GM21737 (cell line): ENCODE results near the gene ZBTB9.
A peak's percentile ranks its signal among the peaks of the same experiment; 100 is the strongest.

ENCODE experiments used
- ATAC-seq: cut with Tn5 transposase; IDR thresholded peaks from one replicate; pipeline ENCODE4 v1.9.1; 2021; ENCODE audit warnings: mild to moderate bottlenecking, moderate library complexity; ENCODE audit not compliant: unreplicated experiment

ZBTB9 gene, protein sequence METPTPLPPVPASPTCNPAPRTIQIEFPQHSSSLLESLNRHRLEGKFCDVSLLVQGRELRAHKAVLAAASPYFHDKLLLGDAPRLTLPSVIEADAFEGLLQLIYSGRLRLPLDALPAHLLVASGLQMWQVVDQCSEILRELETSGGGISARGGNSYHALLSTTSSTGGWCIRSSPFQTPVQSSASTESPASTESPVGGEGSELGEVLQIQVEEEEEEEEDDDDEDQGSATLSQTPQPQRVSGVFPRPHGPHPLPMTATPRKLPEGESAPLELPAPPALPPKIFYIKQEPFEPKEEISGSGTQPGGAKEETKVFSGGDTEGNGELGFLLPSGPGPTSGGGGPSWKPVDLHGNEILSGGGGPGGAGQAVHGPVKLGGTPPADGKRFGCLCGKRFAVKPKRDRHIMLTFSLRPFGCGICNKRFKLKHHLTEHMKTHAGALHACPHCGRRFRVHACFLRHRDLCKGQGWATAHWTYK

DNA sequence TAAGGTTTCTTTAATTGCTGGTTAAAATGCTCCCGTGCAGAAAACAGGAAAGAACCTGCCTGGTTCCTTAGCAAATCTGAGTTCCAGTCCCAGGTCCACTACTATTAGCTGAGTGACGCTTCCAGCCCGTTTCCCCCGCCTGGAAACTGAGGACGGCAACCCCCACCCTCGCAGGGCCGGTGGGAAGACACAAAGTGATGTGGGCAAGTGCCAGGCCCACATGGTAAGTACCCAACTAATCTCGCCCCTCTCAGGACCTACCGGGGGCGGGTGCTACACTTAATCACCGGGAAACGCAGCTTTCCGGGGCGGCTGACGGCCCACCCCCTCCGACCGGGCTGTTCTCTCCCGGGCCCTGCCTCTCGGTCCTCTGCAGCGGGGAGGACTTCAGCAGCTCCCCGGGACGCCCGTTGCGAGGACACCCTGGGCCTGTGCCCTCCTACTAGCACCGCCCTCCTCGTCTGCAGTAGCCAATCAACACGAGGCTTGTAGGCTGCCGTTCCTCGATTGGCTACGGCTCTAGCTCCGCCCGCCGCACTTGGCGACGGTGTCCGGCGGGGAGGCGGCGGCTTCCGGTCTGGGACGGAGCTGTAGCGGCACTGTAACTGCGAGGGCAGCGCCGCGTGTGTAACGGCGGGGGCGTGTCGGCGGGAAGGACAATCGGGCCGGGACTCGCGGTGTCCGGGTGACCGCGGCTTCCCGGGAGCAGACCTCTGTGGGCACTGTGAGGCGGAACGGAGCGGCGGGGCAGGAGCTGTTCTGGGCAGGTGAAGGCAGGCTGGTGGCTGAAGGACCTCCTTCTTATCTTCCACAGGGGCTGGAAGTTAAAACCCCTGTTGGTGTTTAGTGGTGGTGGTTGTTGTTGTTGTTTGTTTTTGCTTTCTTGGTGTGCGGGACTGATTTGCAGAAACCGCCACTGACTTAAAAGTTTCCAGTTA, at the start of gene ZBTB9:
TSS of gene ZBTB9 (plus strand) at position 568 of the 938 bp plus-strand sequence. CDS start 525 bp downstream, outside the sequence.
- peak; percentile 98 for ATAC-seq

DNA sequence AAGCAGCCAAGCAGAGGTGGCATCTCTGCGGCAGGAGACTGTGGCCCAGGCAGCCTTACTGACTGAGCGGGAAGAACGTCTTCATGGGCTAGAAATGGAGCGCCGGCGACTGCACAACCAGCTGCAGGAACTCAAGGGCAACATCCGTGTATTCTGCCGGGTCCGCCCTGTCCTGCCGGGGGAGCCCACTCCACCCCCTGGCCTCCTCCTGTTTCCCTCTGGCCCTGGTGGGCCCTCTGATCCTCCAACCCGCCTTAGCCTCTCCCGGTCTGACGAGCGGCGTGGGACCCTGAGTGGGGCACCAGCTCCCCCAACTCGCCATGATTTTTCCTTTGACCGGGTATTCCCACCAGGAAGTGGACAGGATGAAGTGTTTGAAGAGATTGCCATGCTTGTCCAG, 49.5 kb upstream of the ZBTB9 start:
- ATAC-seq: no peak

DNA sequence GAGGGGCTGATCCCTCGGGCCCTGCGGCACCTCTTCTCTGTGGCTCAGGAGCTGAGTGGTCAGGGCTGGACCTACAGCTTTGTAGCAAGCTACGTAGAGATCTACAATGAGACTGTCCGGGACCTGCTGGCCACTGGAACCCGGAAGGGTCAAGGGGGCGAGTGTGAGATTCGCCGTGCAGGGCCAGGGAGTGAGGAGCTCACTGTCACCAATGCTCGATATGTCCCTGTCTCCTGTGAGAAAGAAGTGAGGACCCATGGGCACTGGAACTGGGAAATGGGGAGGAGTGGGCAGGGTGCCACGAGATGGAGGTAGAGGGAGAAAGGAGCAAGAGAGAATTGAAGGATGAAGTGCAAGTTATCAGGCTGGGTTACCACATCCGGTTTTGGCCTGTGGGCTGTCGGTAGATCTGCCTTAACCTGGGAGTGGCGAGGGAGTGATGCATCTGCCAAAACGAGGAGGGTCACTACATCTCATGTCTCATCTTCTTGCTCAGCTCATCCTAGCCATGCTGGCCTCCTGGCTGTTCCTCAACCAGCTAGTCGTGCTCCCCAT, 48.9 kb upstream of the ZBTB9 start:
- no peak for ATAC-seq

DNA sequence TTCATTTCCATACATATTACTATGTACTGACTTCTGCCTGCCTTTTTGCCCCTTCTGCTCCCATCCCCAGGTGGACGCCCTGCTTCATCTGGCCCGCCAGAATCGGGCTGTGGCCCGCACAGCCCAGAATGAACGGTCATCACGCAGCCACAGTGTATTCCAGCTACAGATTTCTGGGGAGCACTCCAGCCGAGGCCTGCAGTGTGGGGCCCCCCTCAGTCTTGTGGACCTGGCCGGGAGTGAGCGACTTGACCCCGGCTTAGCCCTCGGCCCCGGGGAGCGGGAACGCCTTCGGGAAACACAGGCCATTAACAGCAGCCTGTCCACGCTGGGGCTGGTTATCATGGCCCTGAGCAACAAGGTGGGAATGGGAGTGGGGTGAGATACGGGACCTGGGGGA, 48.2 kb upstream of the ZBTB9 start:
- no peak for ATAC-seq

DNA sequence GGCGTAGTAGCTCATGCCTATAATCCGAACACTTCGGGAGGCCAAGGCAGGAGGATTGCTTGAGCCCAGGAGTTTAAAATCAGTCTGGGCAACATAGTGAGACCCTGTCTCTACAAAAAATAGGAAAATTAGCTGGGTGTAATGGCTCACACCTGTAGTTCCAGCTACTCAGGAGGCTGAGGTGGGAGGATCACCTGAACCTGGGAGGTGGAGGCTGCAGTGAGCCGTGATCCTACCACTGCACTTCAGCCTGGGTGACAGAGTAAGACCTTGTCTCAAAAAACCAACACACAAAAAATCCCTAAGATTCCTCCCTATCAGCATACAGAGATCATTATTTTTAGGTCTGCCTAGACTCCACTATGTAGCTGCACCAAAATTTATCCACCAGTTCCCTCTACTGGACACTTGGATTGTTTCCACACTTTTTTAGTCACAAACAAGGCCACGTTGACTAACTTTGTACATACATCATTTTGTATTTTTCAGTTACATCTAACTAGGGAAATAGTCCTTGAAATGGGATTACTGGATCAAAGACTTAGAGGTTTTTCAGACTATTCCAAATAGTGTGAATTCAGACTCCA, 47.2 kb upstream of the ZBTB9 start:
- no peak for ATAC-seq

DNA sequence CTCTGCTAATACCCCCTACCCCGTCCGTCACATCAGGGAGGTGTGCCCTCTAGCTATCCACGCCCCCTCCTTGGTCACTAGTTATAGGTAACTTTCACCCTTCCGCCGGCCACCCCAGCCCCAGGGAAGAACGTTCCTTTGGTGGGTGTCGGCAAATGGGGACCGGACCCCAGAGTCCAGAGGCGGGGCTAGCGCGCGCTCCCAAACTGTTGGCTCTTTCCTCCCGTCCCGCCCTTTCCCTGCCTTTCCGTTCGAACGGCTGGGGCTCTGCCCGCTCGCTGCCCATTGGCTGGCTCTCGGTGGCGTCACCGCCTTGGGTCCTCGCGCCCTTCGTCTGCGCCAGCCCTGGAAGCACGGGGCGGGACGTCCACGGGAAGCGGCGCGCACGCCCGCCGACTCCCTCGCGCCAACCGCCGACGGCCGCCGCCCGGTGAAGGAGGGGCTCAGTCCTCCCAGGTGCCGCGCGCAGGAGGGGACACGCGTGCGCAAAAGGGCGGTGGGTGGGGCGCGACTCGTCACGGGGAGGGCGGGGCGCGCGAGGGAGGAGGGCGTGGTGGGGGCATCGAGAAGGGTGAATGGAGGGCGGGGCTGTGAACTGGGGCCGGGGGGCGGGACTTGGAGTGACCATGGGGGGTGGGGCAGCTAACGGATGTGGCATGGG, 44.2 kb upstream of the ZBTB9 start:
- peak; percentile 70 for ATAC-seq

DNA sequence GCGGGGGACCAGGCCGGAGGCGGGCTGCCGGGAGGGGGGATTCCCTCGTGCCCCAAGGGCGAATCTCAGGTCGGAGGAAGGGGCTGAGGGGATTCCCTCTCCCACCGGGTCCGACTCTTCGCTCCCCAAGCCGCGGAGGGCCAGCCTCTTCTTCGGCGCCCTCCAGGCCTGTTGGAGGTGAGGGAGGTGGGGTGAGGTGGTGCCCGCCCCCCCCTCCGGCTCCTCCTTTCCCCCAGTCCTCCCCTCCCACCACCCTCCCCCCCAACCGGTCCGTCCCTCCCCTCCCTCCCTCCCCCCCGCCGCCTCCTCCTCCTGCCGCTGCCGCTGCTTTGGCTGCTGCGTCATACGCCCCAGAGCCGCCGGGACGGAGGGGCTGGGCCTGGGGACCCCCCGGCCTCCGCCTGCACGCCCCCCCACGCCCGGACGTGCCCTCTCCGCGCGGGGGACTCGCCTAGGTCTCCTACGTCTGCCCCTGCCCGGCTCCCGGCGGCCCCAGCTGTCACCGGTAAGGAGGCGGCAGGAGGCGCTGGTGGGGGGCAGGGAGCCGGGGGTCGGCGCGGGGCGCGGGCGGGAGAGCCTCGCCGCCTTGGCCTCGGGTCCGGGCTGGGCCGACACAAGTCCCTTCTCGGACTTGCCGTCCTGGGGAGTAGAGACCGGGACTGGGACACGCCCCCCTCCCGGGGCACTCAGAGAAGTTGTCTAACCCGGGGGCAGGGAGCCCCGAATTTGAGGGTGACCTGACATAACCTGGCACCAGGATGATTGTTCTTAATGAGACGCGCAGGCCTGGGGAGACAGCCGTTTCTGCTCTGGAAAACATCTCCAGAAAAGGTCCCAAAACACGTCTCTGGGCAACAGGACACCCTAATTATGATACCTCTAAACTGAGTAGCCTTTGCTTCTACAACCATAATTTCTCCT, 43.4 kb upstream of the ZBTB9 start, which contains the start of gene PHF1:
TSS of gene PHF1 (plus strand) at position 304 of the 921 bp plus-strand sequence. CDS start 1,250 bp downstream, outside the sequence.
- ATAC-seq: peak; percentile 27

DNA sequence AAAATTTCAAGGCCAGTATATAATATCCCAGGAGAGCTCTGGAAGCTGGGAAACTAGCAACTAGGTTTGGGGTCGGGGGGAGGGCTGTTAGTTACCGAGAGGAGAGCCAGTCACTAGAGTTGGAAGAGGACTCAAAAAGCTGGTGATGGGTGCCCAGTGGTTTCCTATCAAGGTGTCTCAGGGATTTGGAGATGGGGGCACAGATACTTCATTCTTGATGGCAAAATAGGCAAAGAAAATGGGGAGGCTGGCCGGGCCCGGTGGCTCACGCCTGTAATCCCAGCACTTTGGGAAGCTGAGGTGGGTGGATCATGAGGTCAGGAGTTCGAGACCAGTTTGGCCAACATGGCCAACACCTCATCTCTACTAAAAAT, 42.8 kb upstream of the ZBTB9 start:
- no peak for ATAC-seq

DNA sequence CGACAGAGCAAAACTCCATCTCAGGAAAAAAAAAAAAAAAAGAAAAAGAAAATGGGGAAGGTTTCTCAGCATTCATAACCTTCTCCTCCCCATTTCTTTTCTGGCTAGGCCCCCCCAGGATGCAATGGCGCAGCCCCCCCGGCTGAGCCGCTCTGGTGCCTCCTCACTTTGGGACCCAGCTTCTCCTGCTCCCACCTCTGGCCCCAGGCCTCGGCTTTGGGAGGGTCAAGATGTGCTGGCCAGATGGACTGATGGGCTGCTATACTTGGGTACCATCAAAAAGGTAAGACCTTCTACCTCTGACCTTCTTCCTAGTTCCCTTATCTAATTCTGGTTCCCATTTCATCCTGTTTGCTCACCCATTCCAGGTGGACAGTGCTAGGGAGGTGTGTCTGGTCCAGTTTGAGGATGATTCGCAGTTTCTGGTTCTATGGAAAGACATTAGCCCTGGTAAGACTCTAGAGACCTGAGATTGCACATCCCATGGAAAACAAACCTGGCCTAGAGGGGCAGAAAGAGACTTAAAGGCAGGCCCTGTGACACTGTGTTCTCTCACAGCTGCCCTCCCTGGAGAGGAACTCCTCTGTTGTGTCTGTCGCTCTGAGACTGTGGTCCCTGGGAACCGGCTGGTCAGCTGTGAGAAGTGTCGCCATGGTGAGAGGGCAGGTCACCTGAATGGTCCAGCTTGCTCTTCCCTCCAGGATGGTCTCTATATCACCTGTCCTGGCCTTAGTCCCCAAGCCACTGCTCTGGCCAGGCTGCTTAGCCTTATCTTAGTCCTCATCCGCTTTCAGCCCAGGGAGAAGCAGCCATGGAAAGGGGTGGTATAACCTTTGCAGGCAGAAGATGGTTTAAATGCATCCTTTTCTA, 42.0 kb upstream of the ZBTB9 start:
- ATAC-seq: no peak

DNA sequence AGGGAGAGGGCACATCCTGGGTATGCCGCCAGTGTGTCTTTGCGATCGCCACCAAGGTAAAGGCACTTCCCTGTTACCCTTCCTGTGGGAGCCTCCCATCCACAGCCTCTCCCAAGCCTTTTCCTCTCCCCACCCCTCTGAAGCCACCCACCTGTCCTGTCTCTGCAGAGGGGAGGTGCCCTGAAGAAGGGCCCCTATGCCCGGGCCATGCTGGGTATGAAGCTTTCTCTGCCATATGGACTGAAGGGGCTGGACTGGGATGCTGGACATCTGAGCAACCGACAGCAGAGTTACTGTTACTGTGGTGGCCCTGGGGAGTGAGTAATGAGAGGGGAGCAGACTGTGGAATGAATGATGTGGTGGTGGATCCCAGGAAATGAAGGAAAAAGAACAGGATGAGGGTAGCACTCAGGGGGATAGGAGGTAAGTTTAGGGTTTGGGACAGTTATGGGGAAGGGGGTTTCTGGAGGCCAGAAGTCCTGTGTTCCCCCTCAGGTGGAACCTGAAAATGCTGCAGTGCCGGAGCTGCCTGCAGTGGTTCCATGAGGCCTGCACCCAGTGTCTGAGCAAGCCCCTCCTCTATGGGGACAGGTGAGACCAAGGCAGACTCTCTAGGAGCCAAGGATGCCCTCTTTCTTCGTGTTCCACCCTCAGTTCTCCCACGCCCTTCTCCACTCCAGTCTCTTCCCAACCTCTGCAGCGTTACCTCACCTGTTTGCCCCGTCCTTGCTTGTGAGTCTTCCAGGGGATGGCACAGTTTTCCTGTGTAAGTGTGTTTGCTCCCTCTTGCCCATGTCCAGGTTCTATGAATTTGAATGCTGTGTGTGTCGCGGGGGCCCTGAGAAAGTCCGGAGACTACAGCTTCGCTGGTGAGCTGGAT, 40.9 kb upstream of the ZBTB9 start:
- ATAC-seq: no peak

DNA sequence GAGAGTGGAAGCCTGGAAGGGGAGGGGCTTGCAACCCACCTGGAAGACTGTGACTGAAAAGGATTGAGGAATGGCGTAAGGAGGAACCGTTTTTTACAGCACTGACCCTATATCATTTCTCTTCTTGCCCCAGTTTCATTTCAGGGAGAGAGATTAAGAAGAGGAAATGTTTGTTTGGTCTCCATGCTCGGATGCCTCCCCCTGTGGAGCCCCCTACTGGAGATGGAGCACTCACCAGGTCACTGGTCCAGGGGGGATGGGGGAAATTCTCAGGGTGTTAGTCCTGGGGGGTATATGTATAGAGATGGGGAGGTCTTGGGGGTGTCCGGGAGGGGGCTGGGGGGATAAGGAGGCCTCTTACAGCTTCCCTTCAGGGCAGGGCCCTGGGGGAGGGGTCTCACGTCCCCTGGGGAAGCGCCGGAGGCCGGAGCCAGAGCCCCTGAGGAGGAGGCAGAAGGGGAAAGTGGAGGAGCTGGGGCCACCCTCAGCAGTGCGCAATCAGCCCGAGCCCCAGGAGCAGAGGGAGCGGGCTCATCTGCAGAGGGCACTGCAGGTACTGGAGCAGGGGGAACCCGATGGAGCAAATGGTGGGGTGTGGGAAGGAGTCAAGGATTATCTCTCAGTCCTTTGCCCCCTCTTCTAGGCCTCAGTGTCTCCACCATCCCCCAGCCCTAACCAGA, 39.6 kb upstream of the ZBTB9 start:
- no peak for ATAC-seq

DNA sequence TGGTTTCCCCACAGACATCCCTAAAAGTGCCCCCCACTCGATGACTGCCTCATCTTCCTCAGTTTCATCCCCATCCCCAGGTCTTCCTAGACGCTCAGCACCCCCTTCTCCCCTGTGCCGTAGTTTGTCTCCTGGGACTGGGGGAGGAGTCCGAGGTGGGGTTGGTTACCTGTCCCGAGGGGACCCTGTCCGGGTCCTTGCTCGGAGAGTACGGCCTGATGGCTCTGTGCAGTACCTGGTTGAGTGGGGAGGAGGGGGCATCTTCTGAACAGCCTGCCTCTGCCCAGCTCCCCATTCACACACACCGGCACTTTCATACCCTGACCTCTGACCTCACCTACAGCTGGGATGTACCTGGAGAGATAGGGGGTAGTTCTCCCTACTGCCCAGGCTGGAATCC, 38.5 kb upstream of the ZBTB9 start:
- no peak for ATAC-seq

DNA sequence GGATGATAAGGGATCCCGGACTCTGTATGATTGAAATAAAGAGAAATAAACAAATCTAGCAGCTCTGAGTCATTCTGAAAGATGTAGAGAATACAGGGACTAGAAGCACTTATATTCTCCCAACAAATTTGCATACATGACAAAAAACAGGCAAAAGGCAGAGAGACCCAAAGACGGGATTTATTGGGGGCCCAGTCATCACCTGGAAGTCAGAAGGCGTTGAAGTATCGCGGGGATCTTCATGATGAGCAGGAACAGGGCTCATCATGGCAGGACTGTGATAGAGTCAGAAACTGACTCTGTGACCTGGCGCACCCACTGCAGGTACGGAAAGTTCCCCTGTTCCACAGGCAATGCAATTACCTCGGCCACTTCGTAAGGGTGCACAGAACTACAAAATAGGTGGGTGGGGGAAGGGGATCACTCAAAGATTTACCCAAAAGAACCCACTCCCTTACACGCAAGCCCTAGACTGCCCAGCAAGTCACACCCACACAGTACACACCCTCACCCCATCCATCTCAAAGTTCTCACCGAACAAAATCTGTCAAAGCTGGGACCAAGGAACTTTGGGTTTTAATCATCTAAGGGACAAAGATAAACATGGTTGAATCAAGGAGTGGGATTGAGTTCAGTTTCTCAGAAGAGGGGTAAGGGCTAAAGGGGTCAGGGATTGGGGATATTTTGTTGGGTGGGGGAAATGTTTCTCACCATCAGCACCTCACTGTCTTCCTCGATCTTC, 37.8 kb upstream of the ZBTB9 start:
- ATAC-seq: no peak

DNA sequence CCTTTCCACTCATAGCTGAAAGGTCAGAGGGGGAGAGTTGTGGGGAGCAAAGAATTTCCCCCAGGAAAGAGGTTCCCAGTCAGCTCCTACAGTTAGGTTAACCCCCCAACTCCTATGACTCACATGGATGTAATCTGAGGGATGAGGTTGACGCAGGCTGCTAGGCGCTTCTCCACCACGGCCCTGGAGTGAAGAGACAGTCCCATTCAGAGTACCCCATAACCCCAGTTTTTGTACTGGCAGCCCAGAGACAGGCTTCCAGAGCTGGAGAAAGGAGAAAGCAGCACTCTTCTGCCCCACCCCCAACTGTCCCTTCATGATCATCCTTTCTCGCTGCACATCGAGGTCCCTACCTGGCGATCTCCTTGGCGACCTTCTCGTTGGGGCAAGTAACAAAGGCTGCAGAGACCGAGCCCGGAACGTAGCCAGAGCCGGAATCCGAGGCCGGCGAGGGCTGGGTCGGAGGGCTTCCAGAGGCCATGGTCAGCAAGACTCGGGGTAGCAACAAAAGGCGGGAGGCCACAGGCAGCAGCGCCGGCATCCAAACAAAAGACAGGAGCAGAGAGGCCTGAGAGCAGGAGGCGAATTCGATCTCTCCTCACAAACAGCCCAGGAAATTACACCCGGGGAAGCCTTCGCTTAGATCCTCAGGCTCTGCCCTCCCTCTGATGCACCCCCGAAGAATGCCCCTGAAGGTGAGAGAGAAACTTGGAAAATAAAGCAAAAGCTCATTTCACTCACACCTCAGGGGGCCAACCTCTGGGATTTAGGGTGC, 37.1 kb upstream of the ZBTB9 start:
- no peak for ATAC-seq

DNA sequence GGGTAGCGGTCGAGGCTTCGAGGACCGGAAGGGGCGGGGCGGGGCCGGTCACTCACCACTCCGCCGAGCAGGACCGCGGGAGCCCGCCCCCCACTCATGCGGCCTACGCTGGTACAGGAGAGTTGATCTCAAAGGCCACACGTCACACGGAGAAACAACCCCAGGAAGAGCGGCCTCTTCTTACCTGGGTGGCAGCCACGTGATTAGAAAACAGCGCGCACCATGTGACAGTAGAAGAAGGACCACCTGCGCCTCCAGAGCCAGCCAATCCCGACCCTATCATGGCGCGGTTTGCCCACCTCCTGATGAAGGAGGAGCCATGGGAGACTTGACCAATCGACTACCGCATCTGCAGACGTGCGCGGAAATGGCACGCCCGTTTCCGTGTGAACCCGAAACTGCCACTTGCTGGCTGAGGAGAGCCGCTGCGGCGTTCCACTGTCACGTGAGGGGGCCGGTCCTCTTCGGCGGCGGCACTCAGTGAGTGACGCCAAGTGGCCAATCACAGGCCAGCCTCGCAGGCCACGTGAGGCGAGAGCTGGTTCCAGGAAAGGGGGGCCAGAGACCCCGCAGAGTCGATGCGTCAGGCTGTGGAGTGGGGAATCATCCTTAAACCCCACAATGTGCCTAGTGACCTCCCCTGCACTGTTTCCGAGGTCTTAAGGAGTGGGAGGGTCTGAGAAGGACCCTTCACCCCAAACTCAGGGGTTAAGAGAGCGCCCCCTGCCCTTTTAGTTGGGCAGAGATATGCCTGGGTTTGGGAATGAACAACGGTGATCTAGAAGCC, 36.3 kb upstream of the ZBTB9 start, which contains the start of gene CUTA:
TSS of gene CUTA (minus strand) at position 205 of the 787 bp plus-strand sequence. CDS start at position 98, 107 bp downstream.
- ATAC-seq: peak; percentile 81
